Liver (tissue), 3 donors: ENCODE results near the gene PIP4K2A.

Experiments
- EGR1 ChIP-seq, 2 donors: IDR thresholded peaks; 2 replicates each; pipeline ENCODE4 v1.6.1; 2016 to 2018; ENCODE audit warnings: antibody characterized with exemption in 2 of 2, low read depth in 2 of 2
- GABPA ChIP-seq, 2 donors: IDR thresholded peaks in 1 of 2; conservative IDR thresholded peaks in 1 of 2; 2 replicates each; pipeline ENCODE4 v1.6.1; 2016; ENCODE audit warnings: antibody characterized with exemption in 2 of 2, mild to moderate bottlenecking in 1 of 2, moderate library complexity in 1 of 2
- RAD21 ChIP-seq, 2 donors: IDR thresholded peaks; 2 replicates each; pipeline ENCODE4 v1.6.1; 2016; ENCODE audit warnings: antibody characterized with exemption in 2 of 2, mild to moderate bottlenecking in 2 of 2
- RXRA ChIP-seq, 2 donors: IDR thresholded peaks; 2 replicates each; pipeline ENCODE4 v1.6.1; 2017 to 2018; ENCODE audit warnings: antibody characterized with exemption in 2 of 2, mild to moderate bottlenecking in 1 of 2
- SP1 ChIP-seq: IDR thresholded peaks from 2 replicates; pipeline ENCODE4 v1.6.1; 2018; ENCODE audit warnings: antibody characterized with exemption, mild to moderate bottlenecking
- TAF1 ChIP-seq: conservative IDR thresholded peaks from 2 replicates; pipeline ENCODE4 v1.6.1; 2016; ENCODE audit warnings: antibody characterized with exemption, mild to moderate bottlenecking
- YY1 ChIP-seq: IDR thresholded peaks from 2 replicates; pipeline ENCODE4 v1.6.1; 2016; ENCODE audit warnings: antibody characterized with exemption, mild to moderate bottlenecking
- TF ChIP-seq, protein P1 (sequence below): fragments of 150-350 bp; IDR thresholded peaks from 2 replicates; pipeline ENCODE4 v1.5.1; 2017; ENCODE audit warnings: improper control_type of control experiment, low read depth, low read length; ENCODE audit not compliant: missing input control
- TF ChIP-seq, protein P2 (sequence below): IDR thresholded peaks from 2 replicates; pipeline ENCODE4 v1.6.1; 2016; ENCODE audit warnings: antibody characterized with exemption
- TF ChIP-seq, protein P3 (sequence below): IDR thresholded peaks from 2 replicates; pipeline ENCODE4 v1.6.1; 2016; ENCODE audit warnings: antibody characterized with exemption
- TF ChIP-seq, protein P4 (sequence below): IDR thresholded peaks from 2 replicates; pipeline ENCODE4 v1.6.1; 2016; ENCODE audit warnings: antibody characterized with exemption, mild to moderate bottlenecking
- TF ChIP-seq, protein P5 (sequence below): IDR thresholded peaks from 2 replicates; pipeline ENCODE4 v1.6.1; 2016; ENCODE audit warnings: antibody characterized with exemption
- donor health status: healthy.
- donor health status: healthy.

DNA sequence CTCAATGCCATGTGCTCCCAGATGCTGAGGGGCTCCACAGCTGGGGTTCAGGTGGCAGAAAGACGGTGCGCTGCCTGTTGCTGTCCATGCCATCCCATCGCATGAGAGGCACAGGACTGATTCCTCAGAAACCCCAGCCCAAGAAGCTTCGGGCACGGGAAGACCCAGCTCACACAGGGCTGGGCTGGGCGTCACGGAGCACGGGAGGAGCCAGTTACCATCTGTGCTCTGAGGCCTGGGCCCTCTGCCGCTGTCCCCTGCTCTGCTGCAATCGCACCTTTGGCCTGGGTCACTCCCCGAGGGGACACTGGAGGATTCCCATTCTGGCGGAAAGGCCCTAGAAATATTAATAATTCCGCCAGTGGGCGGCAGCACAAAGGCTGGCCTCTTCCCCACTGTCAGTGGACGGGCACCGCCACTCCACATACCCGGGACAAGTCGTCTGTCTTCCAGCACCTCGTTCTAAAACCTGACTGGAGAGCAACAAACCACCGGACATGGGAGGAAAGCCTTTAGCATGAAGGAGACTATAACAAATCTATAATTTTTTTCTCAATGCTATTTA, 92.1 kb downstream of the PIP4K2A start:
- TF ChIP-seq, protein P1, sequence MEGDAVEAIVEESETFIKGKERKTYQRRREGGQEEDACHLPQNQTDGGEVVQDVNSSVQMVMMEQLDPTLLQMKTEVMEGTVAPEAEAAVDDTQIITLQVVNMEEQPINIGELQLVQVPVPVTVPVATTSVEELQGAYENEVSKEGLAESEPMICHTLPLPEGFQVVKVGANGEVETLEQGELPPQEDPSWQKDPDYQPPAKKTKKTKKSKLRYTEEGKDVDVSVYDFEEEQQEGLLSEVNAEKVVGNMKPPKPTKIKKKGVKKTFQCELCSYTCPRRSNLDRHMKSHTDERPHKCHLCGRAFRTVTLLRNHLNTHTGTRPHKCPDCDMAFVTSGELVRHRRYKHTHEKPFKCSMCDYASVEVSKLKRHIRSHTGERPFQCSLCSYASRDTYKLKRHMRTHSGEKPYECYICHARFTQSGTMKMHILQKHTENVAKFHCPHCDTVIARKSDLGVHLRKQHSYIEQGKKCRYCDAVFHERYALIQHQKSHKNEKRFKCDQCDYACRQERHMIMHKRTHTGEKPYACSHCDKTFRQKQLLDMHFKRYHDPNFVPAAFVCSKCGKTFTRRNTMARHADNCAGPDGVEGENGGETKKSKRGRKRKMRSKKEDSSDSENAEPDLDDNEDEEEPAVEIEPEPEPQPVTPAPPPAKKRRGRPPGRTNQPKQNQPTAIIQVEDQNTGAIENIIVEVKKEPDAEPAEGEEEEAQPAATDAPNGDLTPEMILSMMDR, result no peak
- TF ChIP-seq YY1 (no peak), GABPA (IDR thresholded peaks at IDR 0.05 in 1 of 2, conservative IDR thresholded peaks at IDR 0.05 in 1 of 2) (no peak), RXRA (IDR thresholded peaks at IDR 0.05) (no peak), TAF1 (no peak), EGR1 (IDR thresholded peaks at IDR 0.05; ENCODE audit: low read depth in 2 of 2) (no peak), SP1 (no peak), RAD21 (IDR thresholded peaks at IDR 0.05) (no peak)
- TF ChIP-seq, protein P2, sequence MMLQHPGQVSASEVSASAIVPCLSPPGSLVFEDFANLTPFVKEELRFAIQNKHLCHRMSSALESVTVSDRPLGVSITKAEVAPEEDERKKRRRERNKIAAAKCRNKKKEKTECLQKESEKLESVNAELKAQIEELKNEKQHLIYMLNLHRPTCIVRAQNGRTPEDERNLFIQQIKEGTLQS, result no peak
- TF ChIP-seq, protein P3, sequence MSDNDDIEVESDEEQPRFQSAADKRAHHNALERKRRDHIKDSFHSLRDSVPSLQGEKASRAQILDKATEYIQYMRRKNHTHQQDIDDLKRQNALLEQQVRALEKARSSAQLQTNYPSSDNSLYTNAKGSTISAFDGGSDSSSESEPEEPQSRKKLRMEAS, result no peak
- TF ChIP-seq, protein P4, sequence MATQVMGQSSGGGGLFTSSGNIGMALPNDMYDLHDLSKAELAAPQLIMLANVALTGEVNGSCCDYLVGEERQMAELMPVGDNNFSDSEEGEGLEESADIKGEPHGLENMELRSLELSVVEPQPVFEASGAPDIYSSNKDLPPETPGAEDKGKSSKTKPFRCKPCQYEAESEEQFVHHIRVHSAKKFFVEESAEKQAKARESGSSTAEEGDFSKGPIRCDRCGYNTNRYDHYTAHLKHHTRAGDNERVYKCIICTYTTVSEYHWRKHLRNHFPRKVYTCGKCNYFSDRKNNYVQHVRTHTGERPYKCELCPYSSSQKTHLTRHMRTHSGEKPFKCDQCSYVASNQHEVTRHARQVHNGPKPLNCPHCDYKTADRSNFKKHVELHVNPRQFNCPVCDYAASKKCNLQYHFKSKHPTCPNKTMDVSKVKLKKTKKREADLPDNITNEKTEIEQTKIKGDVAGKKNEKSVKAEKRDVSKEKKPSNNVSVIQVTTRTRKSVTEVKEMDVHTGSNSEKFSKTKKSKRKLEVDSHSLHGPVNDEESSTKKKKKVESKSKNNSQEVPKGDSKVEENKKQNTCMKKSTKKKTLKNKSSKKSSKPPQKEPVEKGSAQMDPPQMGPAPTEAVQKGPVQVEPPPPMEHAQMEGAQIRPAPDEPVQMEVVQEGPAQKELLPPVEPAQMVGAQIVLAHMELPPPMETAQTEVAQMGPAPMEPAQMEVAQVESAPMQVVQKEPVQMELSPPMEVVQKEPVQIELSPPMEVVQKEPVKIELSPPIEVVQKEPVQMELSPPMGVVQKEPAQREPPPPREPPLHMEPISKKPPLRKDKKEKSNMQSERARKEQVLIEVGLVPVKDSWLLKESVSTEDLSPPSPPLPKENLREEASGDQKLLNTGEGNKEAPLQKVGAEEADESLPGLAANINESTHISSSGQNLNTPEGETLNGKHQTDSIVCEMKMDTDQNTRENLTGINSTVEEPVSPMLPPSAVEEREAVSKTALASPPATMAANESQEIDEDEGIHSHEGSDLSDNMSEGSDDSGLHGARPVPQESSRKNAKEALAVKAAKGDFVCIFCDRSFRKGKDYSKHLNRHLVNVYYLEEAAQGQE, result no peak
- TF ChIP-seq, protein P5, sequence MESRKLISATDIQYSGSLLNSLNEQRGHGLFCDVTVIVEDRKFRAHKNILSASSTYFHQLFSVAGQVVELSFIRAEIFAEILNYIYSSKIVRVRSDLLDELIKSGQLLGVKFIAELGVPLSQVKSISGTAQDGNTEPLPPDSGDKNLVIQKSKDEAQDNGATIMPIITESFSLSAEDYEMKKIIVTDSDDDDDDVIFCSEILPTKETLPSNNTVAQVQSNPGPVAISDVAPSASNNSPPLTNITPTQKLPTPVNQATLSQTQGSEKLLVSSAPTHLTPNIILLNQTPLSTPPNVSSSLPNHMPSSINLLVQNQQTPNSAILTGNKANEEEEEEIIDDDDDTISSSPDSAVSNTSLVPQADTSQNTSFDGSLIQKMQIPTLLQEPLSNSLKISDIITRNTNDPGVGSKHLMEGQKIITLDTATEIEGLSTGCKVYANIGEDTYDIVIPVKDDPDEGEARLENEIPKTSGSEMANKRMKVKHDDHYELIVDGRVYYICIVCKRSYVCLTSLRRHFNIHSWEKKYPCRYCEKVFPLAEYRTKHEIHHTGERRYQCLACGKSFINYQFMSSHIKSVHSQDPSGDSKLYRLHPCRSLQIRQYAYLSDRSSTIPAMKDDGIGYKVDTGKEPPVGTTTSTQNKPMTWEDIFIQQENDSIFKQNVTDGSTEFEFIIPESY, result no peak
